ENCODE results near the gene PLPPR3. TPM values are rescaled to one million over a fixed set of nuclear protein-coding genes. Genes with fewer than 3 reads are reported as not detected.

Gene PLPPR3
- total and polyA plus RNA-seq, 9 of the 15 experiments (the other 6 are each of a cell fraction or from before 2014, with no cell fraction given) = 0.01 to 48.2 (median 8.6) TPM

DNA sequence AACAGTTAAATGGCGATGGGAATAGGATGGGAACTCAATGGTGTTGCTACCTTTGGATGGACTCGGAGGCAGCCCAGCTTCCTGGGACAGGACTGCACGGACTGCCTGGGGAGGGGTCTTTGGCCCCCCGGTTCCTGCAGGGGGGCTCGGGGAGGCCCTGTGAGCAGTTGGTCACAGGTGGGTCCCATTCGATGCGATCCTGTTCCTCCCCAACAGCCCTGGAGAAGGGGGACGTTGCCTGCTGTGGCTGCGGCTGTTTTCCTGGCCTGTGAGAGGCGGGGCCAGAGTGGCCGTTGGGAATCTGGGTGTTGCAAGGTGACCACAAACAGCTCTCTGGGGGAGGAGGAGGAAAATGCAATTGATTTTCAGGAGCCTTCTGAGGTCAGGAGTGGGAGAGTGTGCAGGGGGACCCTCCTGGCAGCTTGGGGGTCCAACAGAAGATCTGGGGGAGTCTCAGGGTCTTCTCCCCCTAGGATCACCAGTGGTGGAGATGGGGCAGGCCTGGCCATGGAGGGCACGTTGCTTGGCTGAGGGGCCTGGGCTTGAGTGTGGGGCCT, 1.9 kb upstream of the PLPPR3 start (continued):
- TF ChIP-seq, protein P1, sequence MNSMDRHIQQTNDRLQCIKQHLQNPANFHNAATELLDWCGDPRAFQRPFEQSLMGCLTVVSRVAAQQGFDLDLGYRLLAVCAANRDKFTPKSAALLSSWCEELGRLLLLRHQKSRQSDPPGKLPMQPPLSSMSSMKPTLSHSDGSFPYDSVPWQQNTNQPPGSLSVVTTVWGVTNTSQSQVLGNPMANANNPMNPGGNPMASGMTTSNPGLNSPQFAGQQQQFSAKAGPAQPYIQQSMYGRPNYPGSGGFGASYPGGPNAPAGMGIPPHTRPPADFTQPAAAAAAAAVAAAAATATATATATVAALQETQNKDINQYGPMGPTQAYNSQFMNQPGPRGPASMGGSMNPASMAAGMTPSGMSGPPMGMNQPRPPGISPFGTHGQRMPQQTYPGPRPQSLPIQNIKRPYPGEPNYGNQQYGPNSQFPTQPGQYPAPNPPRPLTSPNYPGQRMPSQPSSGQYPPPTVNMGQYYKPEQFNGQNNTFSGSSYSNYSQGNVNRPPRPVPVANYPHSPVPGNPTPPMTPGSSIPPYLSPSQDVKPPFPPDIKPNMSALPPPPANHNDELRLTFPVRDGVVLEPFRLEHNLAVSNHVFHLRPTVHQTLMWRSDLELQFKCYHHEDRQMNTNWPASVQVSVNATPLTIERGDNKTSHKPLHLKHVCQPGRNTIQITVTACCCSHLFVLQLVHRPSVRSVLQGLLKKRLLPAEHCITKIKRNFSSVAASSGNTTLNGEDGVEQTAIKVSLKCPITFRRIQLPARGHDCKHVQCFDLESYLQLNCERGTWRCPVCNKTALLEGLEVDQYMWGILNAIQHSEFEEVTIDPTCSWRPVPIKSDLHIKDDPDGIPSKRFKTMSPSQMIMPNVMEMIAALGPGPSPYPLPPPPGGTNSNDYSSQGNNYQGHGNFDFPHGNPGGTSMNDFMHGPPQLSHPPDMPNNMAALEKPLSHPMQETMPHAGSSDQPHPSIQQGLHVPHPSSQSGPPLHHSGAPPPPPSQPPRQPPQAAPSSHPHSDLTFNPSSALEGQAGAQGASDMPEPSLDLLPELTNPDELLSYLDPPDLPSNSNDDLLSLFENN (IDR thresholded peaks at IDR 0.05; ENCODE audit: low read depth in 2 of 2, low read length in 2 of 2) = peak in 1 of 2 experiments; percentile 40; a peak in 1 of 4 replicates
- TF ChIP-seq MBD2 (IDR thresholded peaks at IDR 0.05; ENCODE audit: borderline replicate concordance, low read depth) (peak; percentile 47; the same call in 1 of the 2 replicates), ARID1B (IDR thresholded peaks at IDR 0.05) (peak; percentile 74), ZNF311 (CRISPR knock-in tag; IDR thresholded peaks at IDR 0.05) (0 out of 2 replicates have a peak, but pooled peaks have one; percentile 26), POLR2H (tag; IDR thresholded peaks at IDR 0.05; ENCODE audit: low read depth) (peak; percentile 87)
- TF ChIP-seq, protein P2, sequence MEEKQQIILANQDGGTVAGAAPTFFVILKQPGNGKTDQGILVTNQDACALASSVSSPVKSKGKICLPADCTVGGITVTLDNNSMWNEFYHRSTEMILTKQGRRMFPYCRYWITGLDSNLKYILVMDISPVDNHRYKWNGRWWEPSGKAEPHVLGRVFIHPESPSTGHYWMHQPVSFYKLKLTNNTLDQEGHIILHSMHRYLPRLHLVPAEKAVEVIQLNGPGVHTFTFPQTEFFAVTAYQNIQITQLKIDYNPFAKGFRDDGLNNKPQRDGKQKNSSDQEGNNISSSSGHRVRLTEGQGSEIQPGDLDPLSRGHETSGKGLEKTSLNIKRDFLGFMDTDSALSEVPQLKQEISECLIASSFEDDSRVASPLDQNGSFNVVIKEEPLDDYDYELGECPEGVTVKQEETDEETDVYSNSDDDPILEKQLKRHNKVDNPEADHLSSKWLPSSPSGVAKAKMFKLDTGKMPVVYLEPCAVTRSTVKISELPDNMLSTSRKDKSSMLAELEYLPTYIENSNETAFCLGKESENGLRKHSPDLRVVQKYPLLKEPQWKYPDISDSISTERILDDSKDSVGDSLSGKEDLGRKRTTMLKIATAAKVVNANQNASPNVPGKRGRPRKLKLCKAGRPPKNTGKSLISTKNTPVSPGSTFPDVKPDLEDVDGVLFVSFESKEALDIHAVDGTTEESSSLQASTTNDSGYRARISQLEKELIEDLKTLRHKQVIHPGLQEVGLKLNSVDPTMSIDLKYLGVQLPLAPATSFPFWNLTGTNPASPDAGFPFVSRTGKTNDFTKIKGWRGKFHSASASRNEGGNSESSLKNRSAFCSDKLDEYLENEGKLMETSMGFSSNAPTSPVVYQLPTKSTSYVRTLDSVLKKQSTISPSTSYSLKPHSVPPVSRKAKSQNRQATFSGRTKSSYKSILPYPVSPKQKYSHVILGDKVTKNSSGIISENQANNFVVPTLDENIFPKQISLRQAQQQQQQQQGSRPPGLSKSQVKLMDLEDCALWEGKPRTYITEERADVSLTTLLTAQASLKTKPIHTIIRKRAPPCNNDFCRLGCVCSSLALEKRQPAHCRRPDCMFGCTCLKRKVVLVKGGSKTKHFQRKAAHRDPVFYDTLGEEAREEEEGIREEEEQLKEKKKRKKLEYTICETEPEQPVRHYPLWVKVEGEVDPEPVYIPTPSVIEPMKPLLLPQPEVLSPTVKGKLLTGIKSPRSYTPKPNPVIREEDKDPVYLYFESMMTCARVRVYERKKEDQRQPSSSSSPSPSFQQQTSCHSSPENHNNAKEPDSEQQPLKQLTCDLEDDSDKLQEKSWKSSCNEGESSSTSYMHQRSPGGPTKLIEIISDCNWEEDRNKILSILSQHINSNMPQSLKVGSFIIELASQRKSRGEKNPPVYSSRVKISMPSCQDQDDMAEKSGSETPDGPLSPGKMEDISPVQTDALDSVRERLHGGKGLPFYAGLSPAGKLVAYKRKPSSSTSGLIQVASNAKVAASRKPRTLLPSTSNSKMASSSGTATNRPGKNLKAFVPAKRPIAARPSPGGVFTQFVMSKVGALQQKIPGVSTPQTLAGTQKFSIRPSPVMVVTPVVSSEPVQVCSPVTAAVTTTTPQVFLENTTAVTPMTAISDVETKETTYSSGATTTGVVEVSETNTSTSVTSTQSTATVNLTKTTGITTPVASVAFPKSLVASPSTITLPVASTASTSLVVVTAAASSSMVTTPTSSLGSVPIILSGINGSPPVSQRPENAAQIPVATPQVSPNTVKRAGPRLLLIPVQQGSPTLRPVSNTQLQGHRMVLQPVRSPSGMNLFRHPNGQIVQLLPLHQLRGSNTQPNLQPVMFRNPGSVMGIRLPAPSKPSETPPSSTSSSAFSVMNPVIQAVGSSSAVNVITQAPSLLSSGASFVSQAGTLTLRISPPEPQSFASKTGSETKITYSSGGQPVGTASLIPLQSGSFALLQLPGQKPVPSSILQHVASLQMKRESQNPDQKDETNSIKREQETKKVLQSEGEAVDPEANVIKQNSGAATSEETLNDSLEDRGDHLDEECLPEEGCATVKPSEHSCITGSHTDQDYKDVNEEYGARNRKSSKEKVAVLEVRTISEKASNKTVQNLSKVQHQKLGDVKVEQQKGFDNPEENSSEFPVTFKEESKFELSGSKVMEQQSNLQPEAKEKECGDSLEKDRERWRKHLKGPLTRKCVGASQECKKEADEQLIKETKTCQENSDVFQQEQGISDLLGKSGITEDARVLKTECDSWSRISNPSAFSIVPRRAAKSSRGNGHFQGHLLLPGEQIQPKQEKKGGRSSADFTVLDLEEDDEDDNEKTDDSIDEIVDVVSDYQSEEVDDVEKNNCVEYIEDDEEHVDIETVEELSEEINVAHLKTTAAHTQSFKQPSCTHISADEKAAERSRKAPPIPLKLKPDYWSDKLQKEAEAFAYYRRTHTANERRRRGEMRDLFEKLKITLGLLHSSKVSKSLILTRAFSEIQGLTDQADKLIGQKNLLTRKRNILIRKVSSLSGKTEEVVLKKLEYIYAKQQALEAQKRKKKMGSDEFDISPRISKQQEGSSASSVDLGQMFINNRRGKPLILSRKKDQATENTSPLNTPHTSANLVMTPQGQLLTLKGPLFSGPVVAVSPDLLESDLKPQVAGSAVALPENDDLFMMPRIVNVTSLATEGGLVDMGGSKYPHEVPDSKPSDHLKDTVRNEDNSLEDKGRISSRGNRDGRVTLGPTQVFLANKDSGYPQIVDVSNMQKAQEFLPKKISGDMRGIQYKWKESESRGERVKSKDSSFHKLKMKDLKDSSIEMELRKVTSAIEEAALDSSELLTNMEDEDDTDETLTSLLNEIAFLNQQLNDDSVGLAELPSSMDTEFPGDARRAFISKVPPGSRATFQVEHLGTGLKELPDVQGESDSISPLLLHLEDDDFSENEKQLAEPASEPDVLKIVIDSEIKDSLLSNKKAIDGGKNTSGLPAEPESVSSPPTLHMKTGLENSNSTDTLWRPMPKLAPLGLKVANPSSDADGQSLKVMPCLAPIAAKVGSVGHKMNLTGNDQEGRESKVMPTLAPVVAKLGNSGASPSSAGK (IDR thresholded peaks at IDR 0.05) = peak; percentile 38; the same call in 1 of the 2 replicates
- TF ChIP-seq, protein P3, sequence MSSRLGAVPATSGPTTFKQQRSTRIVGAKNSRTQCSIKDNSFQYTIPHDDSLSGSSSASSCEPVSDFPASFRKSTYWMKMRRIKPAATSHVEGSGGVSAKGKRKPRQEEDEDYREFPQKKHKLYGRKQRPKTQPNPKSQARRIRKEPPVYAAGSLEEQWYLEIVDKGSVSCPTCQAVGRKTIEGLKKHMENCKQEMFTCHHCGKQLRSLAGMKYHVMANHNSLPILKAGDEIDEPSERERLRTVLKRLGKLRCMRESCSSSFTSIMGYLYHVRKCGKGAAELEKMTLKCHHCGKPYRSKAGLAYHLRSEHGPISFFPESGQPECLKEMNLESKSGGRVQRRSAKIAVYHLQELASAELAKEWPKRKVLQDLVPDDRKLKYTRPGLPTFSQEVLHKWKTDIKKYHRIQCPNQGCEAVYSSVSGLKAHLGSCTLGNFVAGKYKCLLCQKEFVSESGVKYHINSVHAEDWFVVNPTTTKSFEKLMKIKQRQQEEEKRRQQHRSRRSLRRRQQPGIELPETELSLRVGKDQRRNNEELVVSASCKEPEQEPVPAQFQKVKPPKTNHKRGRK (tag; IDR thresholded peaks at IDR 0.05) = no peak

Data from K562 (cell line).